Measurements from ENCODE around the gene SLC9A5.
A peak's percentile ranks its signal among the peaks of the same experiment; 100 is the strongest.

The SLC9A5 gene

GRCh38 chr16:67281536-67282446 is 33.0 kb downstream of the SLC9A5 start:
- no peak for DNase-seq (ENCODE audit: low read depth, low spot score)

GRCh38 chr16:67282447-67282805 is 33.6 kb downstream of the SLC9A5 start:
- DNase-seq (ENCODE audit: low read depth, low spot score) = no peak

DNA sequence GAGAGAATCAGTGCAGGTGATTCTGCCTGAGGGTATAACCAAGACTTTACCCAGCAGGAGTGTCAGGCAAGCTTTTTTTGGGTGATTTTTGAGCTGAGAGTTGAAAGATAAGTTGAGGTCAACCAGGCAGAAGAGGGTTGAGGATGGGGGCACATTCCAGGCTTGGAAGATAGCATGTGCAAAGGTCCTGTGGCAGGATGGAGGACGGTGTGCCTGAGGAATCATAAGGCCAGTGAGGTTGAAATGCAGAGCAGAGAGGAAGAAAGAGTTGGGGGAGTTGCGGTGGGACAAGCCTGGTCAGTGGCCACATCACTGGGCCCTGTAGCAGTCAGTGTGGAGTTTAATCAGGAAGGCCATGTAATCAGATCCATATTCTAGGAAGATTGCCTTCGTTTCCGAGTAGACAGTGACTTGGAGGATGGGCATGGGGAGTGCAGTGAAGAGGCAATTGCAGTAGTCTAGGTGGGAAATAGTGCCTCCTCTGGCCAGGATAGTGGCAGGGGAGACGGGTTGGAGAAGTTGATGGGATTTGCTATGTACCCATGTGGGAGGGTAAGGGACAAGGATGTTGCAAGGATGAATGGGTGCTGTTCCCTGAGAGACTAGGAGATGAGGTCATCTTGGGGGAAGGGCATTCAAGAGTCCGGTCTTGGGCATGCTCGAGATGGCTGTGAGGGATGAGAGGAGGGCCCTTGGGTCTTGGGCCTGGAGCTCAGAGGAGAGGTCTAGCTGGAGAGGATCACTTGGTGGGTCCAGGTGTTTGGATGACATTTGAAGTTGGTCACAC is 34.5 kb downstream of the SLC9A5 start:
- DNase-seq (ENCODE audit: low read depth, low spot score) = peak; percentile 32

GRCh38 chr16:67283826-67284555 is 35.2 kb downstream of the SLC9A5 start:
- DNase-seq (ENCODE audit: low read depth, low spot score) = no peak

- DNase-seq (ENCODE audit: low read depth, low spot score) = peak; percentile 71
Measured at GRCh38 chr16:67284699-67285646, 36.2 kb downstream of the SLC9A5 start.

- peak; percentile 39 for DNase-seq (ENCODE audit: low read depth, low spot score)
Measured at GRCh38 chr16:67286441-67287235, 37.9 kb downstream of the SLC9A5 start.

DNA sequence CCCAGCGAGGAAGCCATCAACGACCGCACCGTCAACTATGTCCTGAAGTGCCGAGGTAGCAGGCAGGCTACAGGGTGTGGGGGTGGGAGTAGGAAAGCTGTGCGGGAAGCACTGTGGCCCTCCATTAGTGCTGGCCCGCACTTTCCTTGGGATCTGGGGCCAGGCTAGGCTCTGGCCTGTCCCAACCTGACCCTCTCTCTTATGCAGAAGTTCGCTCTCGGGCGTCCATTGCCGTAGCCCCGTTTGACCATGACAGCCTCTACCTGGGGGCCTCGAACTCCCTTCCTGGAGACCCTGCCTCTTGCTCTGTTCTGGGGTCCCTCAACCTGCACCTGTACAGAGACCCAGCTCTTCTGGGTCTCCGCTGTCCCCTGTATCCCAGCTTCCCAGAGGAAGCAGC is 39.2 kb downstream of the SLC9A5 start:
- no peak for DNase-seq (ENCODE audit: low read depth, low spot score)

DNA sequence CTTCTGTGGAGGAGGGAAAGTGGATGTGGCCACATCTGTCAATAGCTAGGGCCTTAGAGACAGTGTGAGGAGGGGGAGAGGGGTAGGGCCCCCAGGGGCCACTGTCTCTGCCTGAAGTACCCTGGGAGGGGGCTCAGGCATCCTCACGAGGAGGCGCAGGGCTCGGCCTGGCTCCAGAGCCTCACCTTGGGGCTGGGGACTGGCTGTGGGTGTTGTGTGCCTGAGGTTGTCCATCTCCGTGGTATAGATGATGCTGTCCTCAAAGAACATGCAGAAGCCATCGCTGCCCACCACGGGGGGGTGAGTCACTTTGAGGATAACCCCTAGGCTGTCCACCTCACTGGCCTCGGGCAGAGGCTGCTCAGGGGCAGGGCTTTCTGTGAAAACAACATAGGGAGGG is 42.7 kb downstream of the SLC9A5 start:
- DNase-seq (ENCODE audit: low read depth, low spot score) = no peak

- no peak for DNase-seq (ENCODE audit: low read depth, low spot score)
Measured at GRCh38 chr16:67294171-67294757, 45.5 kb downstream of the SLC9A5 start.

DNA sequence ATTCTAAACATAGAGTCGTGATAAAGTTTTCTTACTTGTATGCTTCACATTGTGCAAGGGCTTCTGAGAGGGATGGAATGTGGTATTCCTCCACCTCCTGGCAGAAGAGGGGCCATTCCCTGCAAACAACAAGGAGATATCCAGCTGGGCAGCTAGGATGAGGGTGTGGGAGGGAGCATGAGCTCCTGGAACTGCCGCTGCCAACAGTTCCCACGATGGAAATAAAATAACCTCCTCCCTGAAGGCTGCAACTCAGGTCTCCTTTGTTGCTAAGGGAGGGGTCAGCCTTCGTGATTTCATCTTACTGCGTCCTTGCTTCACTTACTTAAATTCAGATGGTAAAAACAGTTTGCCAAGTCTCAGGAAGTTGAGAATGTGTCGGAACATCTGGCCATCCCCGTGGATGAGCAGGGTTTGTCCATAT is 46.2 kb downstream of the SLC9A5 start:
- DNase-seq (ENCODE audit: low read depth, low spot score) = no peak

DNA sequence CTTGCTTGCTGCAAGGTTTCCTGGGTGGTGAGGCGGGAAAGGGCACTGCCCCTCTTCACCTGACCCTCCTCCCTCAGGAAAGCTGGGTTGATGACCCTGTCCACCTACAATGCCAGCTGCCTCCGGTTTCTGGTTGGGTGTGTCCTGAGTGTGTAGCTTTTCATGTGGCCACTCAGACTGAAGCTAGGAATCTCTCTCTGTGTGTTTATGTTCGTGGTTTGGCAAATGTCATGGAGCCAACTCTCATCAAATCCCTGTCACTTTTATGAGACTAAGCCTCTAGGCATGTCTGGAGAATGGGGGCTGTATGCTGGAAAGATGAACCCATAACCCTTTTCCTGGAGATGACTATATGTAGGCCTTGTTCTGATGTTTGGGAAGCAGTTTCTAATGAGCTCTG is 47.6 kb downstream of the SLC9A5 start:
- DNase-seq (ENCODE audit: low read depth, low spot score) = peak; percentile 85

DNA sequence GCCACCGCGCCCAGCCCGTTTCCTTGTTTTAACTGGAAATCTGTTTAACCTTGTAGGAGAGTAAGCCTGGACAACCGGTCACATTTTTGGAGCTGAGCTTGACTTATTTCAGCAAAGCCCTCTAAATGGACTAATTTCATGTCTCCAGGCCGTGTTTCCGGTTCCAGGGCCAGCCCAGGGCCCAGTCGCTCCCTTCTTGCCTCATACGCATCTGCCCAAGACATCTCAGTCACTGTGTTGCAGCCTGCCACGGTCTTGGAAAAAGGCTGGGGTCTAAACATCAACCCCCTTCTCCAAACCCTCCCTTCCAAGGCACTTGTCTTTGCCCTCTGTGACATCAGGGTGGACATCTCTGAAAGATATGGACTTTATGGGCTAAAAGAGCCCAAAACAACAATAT is 49.5 kb downstream of the SLC9A5 start:
- no peak for DNase-seq (ENCODE audit: low read depth, low spot score)

DNA sequence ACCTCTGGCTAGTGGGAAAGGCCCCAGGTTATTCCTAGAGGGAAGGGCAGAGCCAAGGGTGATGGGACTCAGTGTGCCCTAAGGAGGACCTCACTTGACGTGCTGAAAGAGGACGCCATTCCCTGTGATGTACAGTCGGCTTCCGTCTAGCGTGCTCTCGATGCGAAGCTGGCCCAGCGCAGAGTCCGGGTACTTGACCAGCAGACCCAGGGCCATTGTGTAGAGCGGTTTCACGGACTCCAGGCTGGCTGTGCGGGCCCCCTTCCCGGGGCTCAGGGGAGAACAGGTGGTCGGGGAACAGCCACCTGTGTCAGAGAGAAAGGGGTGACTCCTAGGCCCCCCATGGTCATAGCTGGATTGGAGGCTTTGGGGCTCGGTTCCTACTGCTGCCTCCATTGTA is 50.5 kb downstream of the SLC9A5 start:
- no peak for DNase-seq (ENCODE audit: low read depth, low spot score)

- DNase-seq (ENCODE audit: low read depth, low spot score) = peak; percentile 61
Measured at GRCh38 chr16:67301080-67301782, 52.5 kb downstream of the SLC9A5 start.

GRCh38 chr16:67302076-67302475 is 53.3 kb downstream of the SLC9A5 start:
- no peak for DNase-seq (ENCODE audit: low read depth, low spot score)

DNA sequence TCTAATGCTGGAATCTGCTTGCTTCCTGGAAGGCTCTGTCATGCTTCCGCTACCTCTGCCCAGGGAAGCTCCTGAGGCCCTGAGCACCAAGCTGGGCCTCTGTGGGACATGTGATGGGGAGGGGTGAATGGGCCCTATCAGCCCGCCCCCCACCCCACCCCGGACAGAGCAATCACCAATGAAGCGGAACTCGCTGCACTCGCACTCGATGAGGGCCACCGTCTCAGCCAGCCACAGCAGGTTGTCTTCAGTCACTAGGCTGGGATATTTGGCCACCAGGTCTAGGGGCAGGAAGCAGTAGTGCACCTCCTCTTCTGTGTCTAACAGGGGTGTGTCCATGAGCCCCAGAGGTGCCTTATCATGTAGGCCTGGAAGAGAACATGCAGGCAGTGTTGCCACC is 54.2 kb downstream of the SLC9A5 start:
- no peak for DNase-seq (ENCODE audit: low read depth, low spot score)

- peak; percentile 60 for DNase-seq (ENCODE audit: low read depth, low spot score)
Measured at GRCh38 chr16:67304020-67304419, 55.2 kb downstream of the SLC9A5 start.

GRCh38 chr16:67305216-67306071 is 56.7 kb downstream of the SLC9A5 start:
- DNase-seq (ENCODE audit: low read depth, low spot score) = no peak

Measured in astrocyte of the hippocampus (primary cell).